ENCODE results near the gene BDKRB2. TPM values are rescaled to one million over a fixed set of nuclear protein-coding genes. Genes with fewer than 3 reads are reported as not detected.

Gene BDKRB2
- total and polyA plus RNA-seq, 2 donors (not counting 1 experiment from before 2014, with no cell fraction given), result not detected

- Mint-ChIP-seq H3K27ac (no peak overlapping the region), H3K4me3 (no peak overlapping the region), H3K4me1 (no peaks in the 10 kb centered on the region), H3K9me3 (ENCODE audit: insufficient read depth) (no peaks in the 10 kb centered on the region), H3K27me3 (peaks cover 10% of the 10 kb centered on the region)
- intact Hi-C loops (cut with micrococcal nuclease), result no loop called here
- no peak for ATAC-seq (ENCODE audit: low read depth)
- ChIA-PET CTCF (no interaction called here), POLR2A (no interaction called here)
- no peak for DNase-seq
- H3K9ac ChIP-seq (ENCODE audit: low read length), result no peak overlapping the region
- H3K9me3 ChIP-seq (ENCODE audit: control extremely low read depth in 1 of 3, control insufficient read depth in 2 of 3, insufficient read depth in 1 of 3, low read length in 2 of 3), result no peaks in the 10 kb centered on the region
- H3K27ac ChIP-seq (ENCODE audit: low read length in 2 of 2), result no peak overlapping the region
- no peak overlapping the region for H3K4me2 ChIP-seq (replicated peaks; ENCODE audit: low read depth, low read length, poor library complexity, severe bottlenecking)
- H3K4me3 ChIP-seq (ENCODE audit: control extremely low read depth in 1 of 5, extremely low read depth in 1 of 5, insufficient read depth in 1 of 5, low read depth in 2 of 5, low read length in 4 of 5), result no peak overlapping the region
- H3K79me2 ChIP-seq (ENCODE audit: control insufficient read depth, insufficient read depth, low read length), result no peaks in the 10 kb centered on the region
- TF ChIP-seq CTCF (IDR thresholded peaks at IDR 0.05) (no peak), EZH2 (IDR thresholded peaks at IDR 0.05; ENCODE audit: borderline replicate concordance, insufficient read depth, low read depth, low read length, poor library complexity, severe bottlenecking) (no peak)
- H3K27me3 ChIP-seq (replicated peaks in 1 of 4; ENCODE audit: control extremely low read depth in 1 of 4, control insufficient read depth in 3 of 4, insufficient read depth in 4 of 4, low read length in 3 of 4), result peaks cover 0 to under 1% (median 0%) of the 10 kb centered on the region in 4 experiments
- H4K20me1 ChIP-seq (ENCODE audit: control insufficient read depth, insufficient read depth, low read length, poor library complexity, severe bottlenecking), result no peaks in the 10 kb centered on the region
- WGBS (ENCODE audit: insufficient coverage), result 95% methylated on average over 4 of the region's 4 CpGs
- no peaks in the 10 kb centered on the region for H3K36me3 ChIP-seq (replicated peaks in 1 of 2; ENCODE audit: control extremely low read depth in 1 of 2, control insufficient read depth in 1 of 2, extremely low read depth in 1 of 2, insufficient read depth in 2 of 2, low read length in 1 of 2)
- no peak overlapping the region for H2AFZ ChIP-seq (ENCODE audit: insufficient read depth, low read depth, low read length, poor library complexity, severe bottlenecking)
- H3K4me1 ChIP-seq (ENCODE audit: control insufficient read depth in 2 of 2, insufficient read depth in 2 of 2, low read length in 2 of 2), result no peaks in the 10 kb centered on the region
Measured at GRCh38 chr14:96160913-96161310, 43.7 kb upstream of the BDKRB2 start.

GRCh38 chr14:96161636-96162035 lies 43.0 kb upstream of the BDKRB2 start:
- Histone ChIP-seq H2AFZ (ENCODE audit: insufficient read depth, low read depth, low read length, poor library complexity, severe bottlenecking) (no peak overlapping the region), H3K79me2 (ENCODE audit: control insufficient read depth, insufficient read depth, low read length) (no peaks in the 10 kb centered on the region), H3K36me3 (replicated peaks in 1 of 2; ENCODE audit: control extremely low read depth in 1 of 2, control insufficient read depth in 1 of 2, extremely low read depth in 1 of 2, insufficient read depth in 2 of 2, low read length in 1 of 2) (no peaks in the 10 kb centered on the region), H3K4me3 (ENCODE audit: control extremely low read depth in 1 of 5, extremely low read depth in 1 of 5, insufficient read depth in 1 of 5, low read depth in 2 of 5, low read length in 4 of 5) (no peak overlapping the region), H3K27ac (ENCODE audit: low read length in 2 of 2) (no peak overlapping the region), H3K4me2 (replicated peaks; ENCODE audit: low read depth, low read length, poor library complexity, severe bottlenecking) (no peak overlapping the region), H3K9ac (ENCODE audit: low read length) (no peak overlapping the region), H4K20me1 (ENCODE audit: control insufficient read depth, insufficient read depth, low read length, poor library complexity, severe bottlenecking) (no peaks in the 10 kb centered on the region), H3K9me3 (ENCODE audit: control extremely low read depth in 1 of 3, control insufficient read depth in 2 of 3, insufficient read depth in 1 of 3, low read length in 2 of 3) (no peaks in the 10 kb centered on the region), H3K27me3 (replicated peaks in 1 of 4; ENCODE audit: control extremely low read depth in 1 of 4, control insufficient read depth in 3 of 4, insufficient read depth in 4 of 4, low read length in 3 of 4) (peaks cover 0 to 2% (median 0%) of the 10 kb centered on the region in 4 experiments), H3K4me1 (ENCODE audit: control insufficient read depth in 2 of 2, insufficient read depth in 2 of 2, low read length in 2 of 2) (no peaks in the 10 kb centered on the region)
- CTCF ChIA-PET, result no interaction called here
- Mint-ChIP-seq H3K4me3 (no peak overlapping the region), H3K9me3 (ENCODE audit: insufficient read depth) (no peaks in the 10 kb centered on the region), H3K27me3 (peaks cover 10% of the 10 kb centered on the region), H3K4me1 (no peaks in the 10 kb centered on the region), H3K27ac (no peak overlapping the region)
- intact Hi-C loops (cut with micrococcal nuclease), result no loop called here
- POLR2A ChIA-PET, result no interaction called here
- ATAC-seq (ENCODE audit: low read depth), result no peak
- TF ChIP-seq CTCF (IDR thresholded peaks at IDR 0.05) (no peak), EZH2 (IDR thresholded peaks at IDR 0.05; ENCODE audit: borderline replicate concordance, insufficient read depth, low read depth, low read length, poor library complexity, severe bottlenecking) (no peak)
- 80% methylated on average over 1 of the region's 2 CpGs for WGBS (ENCODE audit: insufficient coverage)
- DNase-seq, result no peak

Measured in B cell (primary cell).